Vagina (tissue), 2 donors: ENCODE measurements around the gene LRRFIP1.

ENCODE experiments used
- POLR2A ChIP-seq, 2 donors: fragments of 450-650 bp; IDR thresholded peaks; one replicate each; pipeline ENCODE4 v1.6.1; 2017; ENCODE audit warnings: antibody characterized with exemption in 2 of 2, mild to moderate bottlenecking in 2 of 2, moderate library complexity in 2 of 2
- TF ChIP-seq, protein P1 (sequence below), 3 experiments: fragments of 450-650 bp in 2 of 3; fragments of 200-600 bp in 1 of 3; sonication (generic) in 1 of 3; IDR thresholded peaks; one replicate each; pipeline ENCODE4 v1.5.1; 2017 to 2019; ENCODE audit warnings: antibody characterized with exemption in 3 of 3, mild to moderate bottlenecking in 2 of 3, moderate library complexity in 2 of 3

DNA sequence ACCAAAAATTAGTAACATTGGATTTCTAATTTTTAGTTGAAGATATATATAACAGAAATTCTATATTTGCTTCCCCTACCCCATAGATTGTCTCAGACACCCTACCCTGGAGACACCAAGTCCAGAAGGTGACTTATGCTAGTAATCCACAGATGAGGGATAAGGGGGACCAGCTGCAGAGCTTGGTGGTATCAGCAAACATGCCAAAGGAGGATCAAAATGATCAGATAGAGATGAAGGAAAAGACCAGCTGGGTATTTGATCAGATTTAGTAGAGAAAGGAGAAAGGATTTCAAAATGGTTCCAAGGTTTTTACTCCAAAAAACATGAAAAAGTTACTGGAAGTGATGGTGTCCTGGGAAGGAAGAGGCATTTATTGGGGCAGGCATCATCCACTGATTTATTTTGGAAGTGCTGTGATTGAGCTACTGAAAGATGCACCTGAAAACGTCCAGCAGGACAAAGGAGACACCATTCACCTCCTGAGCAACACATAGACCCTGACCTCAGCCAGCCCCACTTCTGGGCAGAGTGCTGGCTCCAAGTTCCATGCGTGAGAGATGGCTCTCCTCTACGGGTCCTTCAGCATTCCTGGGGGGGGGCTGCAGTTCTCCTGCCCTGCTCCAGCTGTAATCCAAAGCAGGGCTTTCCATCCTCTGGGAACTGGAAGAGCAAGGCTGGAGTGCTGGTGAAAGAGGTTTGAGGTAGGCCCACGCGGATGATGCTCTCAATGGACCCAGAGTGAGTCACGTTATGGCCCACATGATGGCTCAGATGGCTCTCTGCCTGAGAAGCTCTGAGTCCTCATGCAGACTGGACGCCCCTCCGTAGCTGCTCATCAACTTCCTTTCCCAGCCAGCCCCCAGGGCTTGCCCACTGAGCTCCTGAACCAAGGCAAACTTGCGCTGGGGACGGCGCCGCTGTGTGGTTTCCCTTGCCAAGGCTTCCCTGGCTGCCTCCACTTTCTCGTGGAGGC is 3.7 kb upstream of the LRRFIP1 start:
- TF ChIP-seq, protein P1, sequence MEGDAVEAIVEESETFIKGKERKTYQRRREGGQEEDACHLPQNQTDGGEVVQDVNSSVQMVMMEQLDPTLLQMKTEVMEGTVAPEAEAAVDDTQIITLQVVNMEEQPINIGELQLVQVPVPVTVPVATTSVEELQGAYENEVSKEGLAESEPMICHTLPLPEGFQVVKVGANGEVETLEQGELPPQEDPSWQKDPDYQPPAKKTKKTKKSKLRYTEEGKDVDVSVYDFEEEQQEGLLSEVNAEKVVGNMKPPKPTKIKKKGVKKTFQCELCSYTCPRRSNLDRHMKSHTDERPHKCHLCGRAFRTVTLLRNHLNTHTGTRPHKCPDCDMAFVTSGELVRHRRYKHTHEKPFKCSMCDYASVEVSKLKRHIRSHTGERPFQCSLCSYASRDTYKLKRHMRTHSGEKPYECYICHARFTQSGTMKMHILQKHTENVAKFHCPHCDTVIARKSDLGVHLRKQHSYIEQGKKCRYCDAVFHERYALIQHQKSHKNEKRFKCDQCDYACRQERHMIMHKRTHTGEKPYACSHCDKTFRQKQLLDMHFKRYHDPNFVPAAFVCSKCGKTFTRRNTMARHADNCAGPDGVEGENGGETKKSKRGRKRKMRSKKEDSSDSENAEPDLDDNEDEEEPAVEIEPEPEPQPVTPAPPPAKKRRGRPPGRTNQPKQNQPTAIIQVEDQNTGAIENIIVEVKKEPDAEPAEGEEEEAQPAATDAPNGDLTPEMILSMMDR (IDR thresholded peaks at IDR 0.05) = no peak
- TF ChIP-seq POLR2A (IDR thresholded peaks at IDR 0.05) = no peak
